Psoas muscle (tissue), 8 donors: ENCODE measurements around the gene GPRIN3. TPM values are rescaled to one million over a fixed set of nuclear protein-coding genes. Genes with fewer than 3 reads are reported as not detected.

Source experiments
- ATAC-seq, 4 donors: fragments of 200-7000 bp; cut with Tn5 transposase; one replicate each; pipeline ENCODE4 v1.9.1; 2020; ENCODE audit warnings: moderate library complexity in 3 of 4, mild to moderate bottlenecking in 2 of 4
- DNase-seq, 2 donors: peaks; one replicate each; pipeline ENCODE4 v3.0.0-alpha.2; 2020
- H3K27ac ChIP-seq: fragments of 200-600 bp; one replicate; pipeline ENCODE4 v1.8.0; 2022
- H3K27me3 ChIP-seq, 3 donors: fragments of 200-600 bp in 1 of 3; one replicate each; pipeline versions ENCODE4 v1.6.1 to v1.8.0; 2013 to 2022; ENCODE audit warnings: low read length in 2 of 3, mild to moderate bottlenecking in 2 of 3, moderate library complexity in 1 of 3; ENCODE audit not compliant: insufficient read depth in 3 of 3
- H3K36me3 ChIP-seq, 2 donors: fragments of 200-600 bp in 1 of 2; one replicate each; pipeline versions ENCODE4 v1.6.1 to v1.8.0; 2013 to 2022; ENCODE audit warnings: low read depth in 1 of 2, mild to moderate bottlenecking in 1 of 2, moderate library complexity in 1 of 2; ENCODE audit not compliant: insufficient read depth in 1 of 2
- H3K4me1 ChIP-seq: fragments of 200-600 bp; one replicate; pipeline ENCODE4 v1.8.0; 2022
- H3K4me3 ChIP-seq: fragments of 200-600 bp; one replicate; pipeline ENCODE4 v1.8.0; 2022; ENCODE audit warnings: mild to moderate bottlenecking
- H3K9me3 ChIP-seq: fragments of 200-600 bp; one replicate; pipeline ENCODE4 v1.8.0; 2022
- WGBS, 3 donors: extraction: QIAGEN DNeasy Blood & Tissue Kit; methylation state at CpG; one replicate each; pipeline versions ENCODE4 v1.1.6 to v1.1.7; 2013; 5-methylcytosine and 5-hydroxymethylcytosine counted together
- intact Hi-C, 2 donors: fragments of 100-400 bp; cut with DNase I; formaldehyde crosslinking; loops; one replicate each; pipeline versions ENCODE4 v1.11.0 to v1.14.2; 2022
- polyA plus RNA-seq, 3 donors: library from polyadenylated mRNA; stranded (reverse); fragments of 200-250 nt; gene quantifications; one replicate each; pipeline ENCODE4 v1.2.3, GENCODE V29; 2013
- total RNA-seq, 4 donors: library from RNA; stranded (reverse); fragmentation: NEBNext Ultra II Directional in 2 of 4; extraction: Animal tissue kit (Norgen Biotek cat#: 25700) in 2 of 4; gene quantifications; one replicate each; pipeline versions ENCODE4 v1.2.1 to v1.2.4, GENCODE V29; 2021 to 2023
- TF ChIP-seq, protein P1 (sequence below): fragments of 200-600 bp; IDR thresholded peaks from one replicate; pipeline ENCODE4 v1.8.0; 2022; ENCODE audit warnings: antibody characterized with exemption
- donor health status: healthy with polysubstance abuse.
- donor health status: DM: no; HTN: no; CAD: no; lungs with moderate emphysema.
- donor health status: Bipolar disorder and iron deficiency.
- donor health status: healthy.
- donor health status: DM: yes; HTN: yes; CAD: no.
- donor health status: DM: no; HTN: no; CAD: no.
- donor health status: DM: no; HTN: no; CAD: no.
- donor health status: DM: yes; HTN: yes; CAD: no.

GPRIN3 gene
- total and polyA plus RNA-seq, 7 donors = 0.30 to 3.0 (median 1.2) TPM

DNA sequence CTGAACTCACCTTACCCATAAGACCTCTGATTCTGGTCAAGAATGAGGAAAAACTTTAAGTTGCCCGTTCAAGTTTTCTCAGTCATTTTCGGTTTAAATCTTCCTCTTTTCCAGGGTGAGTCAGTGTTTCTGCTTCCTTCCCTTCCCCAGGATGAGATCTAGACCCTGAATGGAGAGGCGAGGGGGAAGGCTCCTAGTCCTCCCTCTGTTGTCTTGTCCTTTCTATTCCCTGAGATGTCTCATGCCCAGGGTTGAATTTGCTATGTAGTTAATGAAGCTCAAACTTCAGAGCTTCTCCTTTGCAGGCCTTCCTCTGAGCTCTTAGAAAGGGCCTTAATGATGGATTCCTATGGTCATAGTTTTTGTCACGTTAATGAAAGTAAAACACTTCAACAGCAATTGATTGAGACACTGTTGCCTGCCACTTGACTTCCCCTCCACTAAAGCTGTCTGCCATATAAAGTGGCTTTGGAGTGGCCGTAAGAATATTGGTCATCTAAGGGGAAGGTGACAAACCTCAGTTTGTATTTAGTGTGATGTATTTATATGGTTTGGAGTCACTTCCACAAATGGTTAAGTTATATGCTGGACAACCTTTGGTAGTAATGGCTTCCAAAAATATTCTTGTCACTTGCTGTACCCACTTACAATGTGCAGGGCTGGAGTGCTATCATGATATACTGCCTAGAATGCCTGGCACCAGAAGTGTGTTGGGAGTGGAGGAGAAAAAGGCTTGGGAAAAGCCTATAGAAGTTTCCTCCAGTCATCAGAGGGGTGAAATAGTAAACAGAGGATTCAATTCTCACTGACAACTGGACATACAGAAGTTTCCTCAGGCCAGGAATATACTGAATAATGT lies 24.3 kb upstream of the GPRIN3 start:
- intact Hi-C loops = no loop called here
- no peak overlapping the region for H3K27ac ChIP-seq
- H3K4me1 ChIP-seq = no peaks in the 10 kb centered on the region
- H3K4me3 ChIP-seq = no peak overlapping the region
- H3K36me3 ChIP-seq = no peaks in the 10 kb centered on the region
- no peaks in the 10 kb centered on the region for H3K27me3 ChIP-seq
- H3K9me3 ChIP-seq = no peaks in the 10 kb centered on the region
- WGBS, 3 donors = 84 to 89% (median 87%) methylated on average over 5 of the region's 5 CpGs
- DNase-seq (no peak), ATAC-seq (no peak)
- TF ChIP-seq, protein P1, sequence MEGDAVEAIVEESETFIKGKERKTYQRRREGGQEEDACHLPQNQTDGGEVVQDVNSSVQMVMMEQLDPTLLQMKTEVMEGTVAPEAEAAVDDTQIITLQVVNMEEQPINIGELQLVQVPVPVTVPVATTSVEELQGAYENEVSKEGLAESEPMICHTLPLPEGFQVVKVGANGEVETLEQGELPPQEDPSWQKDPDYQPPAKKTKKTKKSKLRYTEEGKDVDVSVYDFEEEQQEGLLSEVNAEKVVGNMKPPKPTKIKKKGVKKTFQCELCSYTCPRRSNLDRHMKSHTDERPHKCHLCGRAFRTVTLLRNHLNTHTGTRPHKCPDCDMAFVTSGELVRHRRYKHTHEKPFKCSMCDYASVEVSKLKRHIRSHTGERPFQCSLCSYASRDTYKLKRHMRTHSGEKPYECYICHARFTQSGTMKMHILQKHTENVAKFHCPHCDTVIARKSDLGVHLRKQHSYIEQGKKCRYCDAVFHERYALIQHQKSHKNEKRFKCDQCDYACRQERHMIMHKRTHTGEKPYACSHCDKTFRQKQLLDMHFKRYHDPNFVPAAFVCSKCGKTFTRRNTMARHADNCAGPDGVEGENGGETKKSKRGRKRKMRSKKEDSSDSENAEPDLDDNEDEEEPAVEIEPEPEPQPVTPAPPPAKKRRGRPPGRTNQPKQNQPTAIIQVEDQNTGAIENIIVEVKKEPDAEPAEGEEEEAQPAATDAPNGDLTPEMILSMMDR = no peak

DNA sequence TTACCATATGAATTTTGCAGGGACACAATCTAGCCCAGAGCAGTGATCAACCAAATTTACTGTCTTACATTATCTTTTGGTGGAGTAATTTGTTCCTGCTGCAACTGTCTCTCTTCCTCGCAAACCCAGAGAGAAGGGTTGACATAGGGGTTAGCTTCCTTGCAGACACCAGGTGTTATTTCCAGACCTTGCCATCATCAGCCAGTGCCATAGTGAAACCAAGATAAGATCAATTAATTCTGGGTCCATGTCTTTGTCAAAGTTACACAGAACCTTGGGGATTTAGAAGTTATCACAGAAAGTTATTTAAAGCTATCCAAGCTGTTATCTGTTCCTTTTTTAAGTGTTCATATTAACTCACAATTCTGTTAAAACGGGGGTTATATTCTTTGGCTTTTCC lies 23.6 kb upstream of the GPRIN3 start:
- H3K27ac ChIP-seq = no peak overlapping the region
- H3K4me3 ChIP-seq = no peak overlapping the region
- intact Hi-C loops = no loop called here
- H3K36me3 ChIP-seq = no peaks in the 10 kb centered on the region
- ATAC-seq (no peak), DNase-seq (no peak)
- no peaks in the 10 kb centered on the region for H3K4me1 ChIP-seq
- WGBS, 3 donors = 81 to 83% (median 82%) methylated on average over 2 of the region's 2 CpGs
- H3K9me3 ChIP-seq = no peaks in the 10 kb centered on the region
- TF ChIP-seq, protein P1 = no peak
- H3K27me3 ChIP-seq = no peaks in the 10 kb centered on the region

DNA sequence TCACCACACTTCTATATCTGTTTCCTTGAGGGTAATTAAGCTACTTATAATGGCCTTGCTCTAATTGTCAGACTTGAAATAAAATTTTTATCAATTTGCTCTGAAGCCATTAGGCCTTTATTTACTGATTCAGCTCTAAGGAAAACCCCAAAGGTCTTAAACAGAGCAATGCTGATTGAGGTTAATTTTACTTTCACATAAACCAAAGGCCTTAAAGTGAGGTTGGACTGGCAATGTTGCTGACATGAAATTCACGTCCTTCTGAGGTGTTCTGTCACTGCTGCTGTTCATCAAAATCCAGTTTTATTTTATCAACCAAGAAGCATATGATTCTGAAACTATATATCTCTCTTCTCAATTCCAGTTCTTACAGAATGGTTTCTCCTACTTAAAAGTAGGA lies 21.7 kb upstream of the GPRIN3 start:
- intact Hi-C loops = no loop called here
- H3K4me3 ChIP-seq = no peak overlapping the region
- DNase-seq (no peak), ATAC-seq (no peak)
- H3K36me3 ChIP-seq = no peaks in the 10 kb centered on the region
- WGBS, 3 donors = 71 to 87% (median 84%) methylated on average over 1 of the region's 1 CpG
- TF ChIP-seq, protein P1 = no peak
- H3K4me1 ChIP-seq = no peaks in the 10 kb centered on the region
- H3K27me3 ChIP-seq = no peaks in the 10 kb centered on the region
- H3K27ac ChIP-seq = no peak overlapping the region
- no peaks in the 10 kb centered on the region for H3K9me3 ChIP-seq

DNA sequence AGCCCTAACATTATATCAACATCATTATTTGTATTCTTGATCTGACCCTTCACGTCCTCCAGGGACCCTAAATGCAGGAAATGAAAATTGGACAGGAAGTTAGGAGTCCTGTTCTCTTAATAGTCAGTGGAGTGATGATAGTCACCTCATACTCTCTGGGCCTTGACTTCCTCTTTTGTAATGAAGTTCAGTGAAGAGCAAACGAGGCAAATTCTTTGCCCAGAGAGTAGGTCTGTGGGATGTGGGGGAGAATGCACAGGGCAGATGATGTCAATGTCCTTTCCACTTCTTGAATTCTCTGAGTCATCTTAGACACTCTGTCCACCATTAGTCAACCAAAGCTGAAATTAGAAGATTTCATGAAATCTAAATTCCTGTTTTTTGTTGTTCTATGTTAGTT lies 17.1 kb upstream of the GPRIN3 start:
- Histone ChIP-seq H3K27me3 (no peaks in the 10 kb centered on the region), H3K27ac (no peak overlapping the region), H3K36me3 (no peaks in the 10 kb centered on the region), H3K4me3 (no peak overlapping the region), H3K9me3 (no peaks in the 10 kb centered on the region), H3K4me1 (no peaks in the 10 kb centered on the region)
- intact Hi-C loops = no loop called here
- 34 to 54% (median 46%) methylated on average over 2 of the region's 2 CpGs for WGBS, 3 donors
- DNase-seq (no peak), ATAC-seq (peak in 3 of 4 donors; percentile 30 to 32 (median 30))
- TF ChIP-seq, protein P1 = no peak

DNA sequence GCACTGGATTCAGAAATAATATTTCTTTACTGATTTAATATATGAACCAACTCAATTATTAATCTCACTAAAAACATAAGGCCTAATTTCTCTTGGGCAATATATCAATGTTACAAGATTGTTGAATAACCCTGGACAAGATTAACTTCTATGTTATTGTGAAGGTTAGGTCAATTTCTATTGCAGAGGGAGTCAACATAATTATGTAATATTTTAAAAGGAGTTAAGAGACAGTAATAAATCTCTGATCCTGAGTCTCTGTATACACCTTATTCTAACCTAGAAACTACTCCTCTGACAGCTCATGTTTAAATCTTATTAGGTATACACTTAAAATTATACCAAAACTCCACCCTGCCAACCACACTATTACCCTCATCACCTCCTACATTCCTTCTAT lies 15.1 kb upstream of the GPRIN3 start:
- no peak for ATAC-seq
- DNase-seq = no peak
- TF ChIP-seq, protein P1 = no peak
- no peaks in the 10 kb centered on the region for H3K9me3 ChIP-seq
- H3K27me3 ChIP-seq = no peaks in the 10 kb centered on the region
- H3K27ac ChIP-seq = no peak overlapping the region
- H3K36me3 ChIP-seq = no peaks in the 10 kb centered on the region
- intact Hi-C loops = no loop called here
- no peak overlapping the region for H3K4me3 ChIP-seq
- H3K4me1 ChIP-seq = no peaks in the 10 kb centered on the region
